Progenitor cell of endocrine pancreas (in vitro differentiated cells): ENCODE measurements around the gene SMARCAL1. TPM values are rescaled to one million over a fixed set of nuclear protein-coding genes. Genes with fewer than 3 reads are reported as not detected.

Experiments
- DNase-seq: peaks from one replicate; pipeline ENCODE4 v3.0.0; 2021; ENCODE audit warnings: low spot score; ENCODE audit not compliant: unreplicated experiment
- H3K27ac Mint-ChIP-seq: 2 replicates; pipeline ENCODE4 v1.8.0; 2021; ENCODE audit warnings: mild to moderate bottlenecking, moderate library complexity, mixed read lengths
- H3K27me3 Mint-ChIP-seq: 2 replicates; pipeline ENCODE4 v1.8.0; 2021; ENCODE audit warnings: mixed read lengths
- H3K36me3 Mint-ChIP-seq: 2 replicates; pipeline ENCODE4 v1.8.0; 2022; ENCODE audit warnings: mixed read lengths; ENCODE audit not compliant: insufficient read depth
- H3K4me1 Mint-ChIP-seq: 2 replicates; pipeline ENCODE4 v1.8.0; 2021; ENCODE audit warnings: low read depth, mixed read lengths
- H3K4me3 Mint-ChIP-seq: 2 replicates; pipeline ENCODE4 v1.8.0; 2021; ENCODE audit warnings: low read depth, mild to moderate bottlenecking, moderate library complexity, mixed read lengths
- H3K9me3 Mint-ChIP-seq: 2 replicates; pipeline ENCODE4 v1.8.0; 2021; ENCODE audit warnings: low read depth, mixed read lengths
- CTCF ChIP-seq: fragments of 200-600 bp; sonication (generic); IDR thresholded peaks from one replicate; pipeline ENCODE4 v1.5.0; 2021; ENCODE audit warnings: antibody characterized with exemption, mild to moderate bottlenecking; ENCODE audit not compliant: unreplicated experiment
- total RNA-seq: library from RNA; stranded (reverse); gene quantifications from 2 replicates; pipeline ENCODE4 v1.2.1, GENCODE V29; 2021

SMARCAL1 gene
- total RNA-seq, 1 donor from 2014 or later = 38.1 TPM

DNA sequence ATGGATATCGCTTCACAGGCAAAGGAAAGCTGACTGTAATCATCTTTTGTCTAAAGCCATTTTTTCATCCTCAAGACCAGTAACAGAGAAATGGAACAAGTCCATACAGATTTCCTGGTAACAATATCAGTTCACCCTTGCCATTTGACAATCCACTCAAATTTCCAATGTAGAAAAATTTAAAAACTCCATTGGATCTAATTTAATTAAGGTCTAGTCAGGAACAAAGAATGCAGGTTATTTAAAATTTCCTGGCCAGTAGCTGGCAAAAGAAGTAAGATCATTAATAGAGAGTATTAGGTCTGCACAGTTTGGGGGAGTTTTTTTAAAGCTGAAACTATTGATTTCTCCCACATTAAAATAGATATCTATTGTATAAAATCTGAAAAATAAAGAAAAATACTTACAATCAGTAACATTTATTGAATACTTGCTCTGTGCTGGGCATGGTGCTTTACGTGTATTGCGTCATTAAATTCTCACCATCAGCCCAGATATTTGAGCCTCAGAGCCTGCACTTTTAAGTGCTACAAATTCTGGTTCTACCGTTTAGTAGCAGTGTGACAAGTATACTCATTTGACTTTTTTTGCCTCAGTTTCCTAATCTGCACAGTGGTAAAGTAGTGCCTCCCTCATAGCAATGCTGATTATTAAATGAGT lies 41.8 kb downstream of the SMARCAL1 start:
- no peaks in the 10 kb centered on the region for H3K4me1 Mint-ChIP-seq
- no peak overlapping the region for H3K27ac Mint-ChIP-seq
- peaks cover 18% of the 10 kb centered on the region for H3K9me3 Mint-ChIP-seq
- H3K36me3 Mint-ChIP-seq = peaks cover 75% of the 10 kb centered on the region
- no peak for DNase-seq
- TF ChIP-seq CTCF = no peak
- no peaks in the 10 kb centered on the region for H3K27me3 Mint-ChIP-seq
- no peak overlapping the region for H3K4me3 Mint-ChIP-seq

DNA sequence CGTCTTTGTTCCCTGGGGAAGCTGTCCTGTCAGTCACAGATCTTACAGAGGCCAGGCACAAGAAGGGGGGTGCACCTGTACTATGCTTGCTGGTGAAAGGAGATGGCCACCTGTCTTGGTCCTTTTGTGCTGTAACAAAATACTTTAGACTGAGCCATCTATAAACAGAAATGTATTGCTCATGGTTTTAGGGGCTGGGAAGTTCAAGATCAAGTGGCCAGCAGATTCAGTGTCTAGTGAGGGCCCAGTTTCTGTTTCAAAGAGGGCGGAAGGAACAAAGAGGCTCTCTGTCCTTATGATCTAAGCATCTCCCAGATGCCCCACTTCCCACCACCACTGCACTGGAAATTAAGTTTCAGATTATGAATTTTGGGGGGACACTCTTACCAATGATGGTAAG lies 50.9 kb downstream of the SMARCAL1 start:
- Mint-ChIP-seq H3K4me3 (no peak overlapping the region), H3K36me3 (peaks cover 31% of the 10 kb centered on the region), H3K4me1 (no peaks in the 10 kb centered on the region), H3K9me3 (no peaks in the 10 kb centered on the region), H3K27ac (peak overlapping the region; percentile 16), H3K27me3 (no peaks in the 10 kb centered on the region)
- DNase-seq = no peak
- no peak for TF ChIP-seq CTCF

DNA sequence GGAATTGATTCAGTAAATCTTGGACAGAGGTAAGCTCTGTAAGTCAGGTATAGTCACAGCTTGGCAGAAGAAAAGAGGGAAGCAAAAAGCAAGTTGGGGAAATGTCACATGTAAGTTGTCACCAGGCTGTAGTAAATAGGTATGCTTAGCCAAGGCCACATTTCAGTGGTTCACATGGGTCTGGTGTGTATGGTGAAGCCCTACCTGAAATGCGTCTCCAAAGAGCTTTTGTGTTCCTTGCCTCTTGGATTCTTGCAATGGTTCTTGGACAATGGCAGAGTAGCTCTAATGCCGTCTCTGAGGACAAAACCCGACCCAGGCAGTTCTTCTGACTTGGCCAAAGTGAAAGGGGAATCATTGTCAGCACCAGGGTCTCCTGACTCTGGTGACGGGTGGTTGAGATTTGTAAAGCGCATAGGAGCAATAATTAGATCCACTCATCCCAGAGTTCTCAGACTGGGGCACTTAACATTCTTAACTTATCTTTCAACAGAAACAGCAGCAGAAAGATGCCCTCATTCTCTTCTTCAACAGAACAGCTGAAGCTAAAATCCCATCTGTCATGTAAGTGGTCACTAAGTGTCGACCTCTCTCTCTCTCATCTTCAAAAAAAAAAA lies 51.9 kb downstream of the SMARCAL1 start:
- Mint-ChIP-seq H3K4me1 (no peaks in the 10 kb centered on the region), H3K27me3 (no peaks in the 10 kb centered on the region), H3K4me3 (no peak overlapping the region), H3K27ac (no peak overlapping the region), H3K36me3 (peaks cover 27% of the 10 kb centered on the region), H3K9me3 (no peaks in the 10 kb centered on the region)
- no peak for TF ChIP-seq CTCF
- DNase-seq = no peak

DNA sequence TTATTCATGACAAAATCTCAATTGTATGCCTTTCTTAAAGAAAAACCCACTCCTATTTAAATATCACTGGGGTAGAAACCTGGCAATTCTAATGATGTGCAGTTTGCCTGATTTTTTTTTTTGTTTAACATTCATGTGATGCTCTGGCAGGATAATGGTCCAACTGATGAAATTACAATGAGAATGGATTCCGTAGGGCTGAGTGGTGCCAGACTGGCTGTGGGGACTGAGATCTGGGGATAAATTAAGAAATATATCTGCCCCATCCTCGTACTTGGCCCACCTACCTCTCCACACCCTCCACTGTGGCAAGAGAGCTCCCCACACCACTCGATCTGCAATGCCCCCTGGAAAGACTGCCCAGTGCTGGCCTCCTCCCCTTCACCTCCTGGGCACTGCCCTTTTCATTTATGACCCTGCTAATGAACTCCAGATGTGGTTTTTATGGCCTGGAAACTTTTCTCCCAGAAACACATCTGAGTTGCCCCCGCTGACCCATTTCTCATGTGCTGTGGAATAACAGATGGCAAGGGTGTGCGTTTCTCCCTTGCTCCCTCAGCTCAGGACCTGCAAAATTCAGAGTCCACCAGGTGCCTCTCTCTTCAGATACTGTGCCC lies 53.4 kb downstream of the SMARCAL1 start:
- Mint-ChIP-seq H3K4me1 (no peaks in the 10 kb centered on the region), H3K4me3 (no peak overlapping the region), H3K27ac (no peak overlapping the region), H3K9me3 (no peaks in the 10 kb centered on the region), H3K27me3 (no peaks in the 10 kb centered on the region), H3K36me3 (peaks cover 30% of the 10 kb centered on the region)
- no peak for DNase-seq
- TF ChIP-seq CTCF = no peak

DNA sequence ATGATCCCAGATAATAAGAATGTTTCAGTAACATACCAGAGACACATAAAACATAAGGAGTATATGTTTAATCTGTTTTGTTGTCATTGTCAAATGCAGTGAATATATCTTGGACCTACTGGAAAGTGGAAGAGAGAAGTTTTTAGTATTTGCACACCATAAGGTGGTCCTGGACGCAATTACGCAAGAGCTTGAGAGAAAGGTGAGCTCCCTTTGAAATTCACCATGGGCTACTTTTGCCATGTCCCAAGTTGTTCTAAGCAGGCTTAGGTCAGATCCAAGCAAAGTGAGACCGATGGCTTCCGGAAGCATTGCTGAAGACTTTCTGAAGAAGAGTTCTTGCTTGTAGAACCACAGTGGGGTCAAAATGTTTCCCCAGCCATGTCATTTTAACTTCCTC lies 55.6 kb downstream of the SMARCAL1 start:
- no peak overlapping the region for H3K4me3 Mint-ChIP-seq
- no peak overlapping the region for H3K27ac Mint-ChIP-seq
- no peak for TF ChIP-seq CTCF
- peaks cover 24% of the 10 kb centered on the region for H3K36me3 Mint-ChIP-seq
- H3K4me1 Mint-ChIP-seq = no peaks in the 10 kb centered on the region
- DNase-seq = no peak
- no peaks in the 10 kb centered on the region for H3K27me3 Mint-ChIP-seq
- H3K9me3 Mint-ChIP-seq = no peaks in the 10 kb centered on the region
